ENCODE measurements around the gene COX19.

The COX19 gene

GRCh38 chr7:999941-1000935, 24.9 kb upstream of the COX19 start:
- TF ChIP-seq CTCF (IDR thresholded peaks at IDR 0.05; ENCODE audit: control insufficient read depth, insufficient read depth, low read depth, low read length, missing control alignments), result no peak
- no peak overlapping the region for H3K4me3 ChIP-seq (ENCODE audit: control insufficient read depth, low read depth, low read length)
- no peak for DNase-seq (ENCODE audit: low read depth)

- TF ChIP-seq CTCF (IDR thresholded peaks at IDR 0.05; ENCODE audit: control insufficient read depth, insufficient read depth, low read depth, low read length, missing control alignments), result no peak
- no peak for DNase-seq (ENCODE audit: low read depth)
- H3K4me3 ChIP-seq (ENCODE audit: control insufficient read depth, low read depth, low read length), result no peak overlapping the region
These were observed 24.0 kb upstream of the COX19 start for GRCh38 chr7:999149-999879.

GRCh38 chr7:997404-998395, 22.4 kb upstream of the COX19 start:
- H3K4me3 ChIP-seq (ENCODE audit: control insufficient read depth, low read depth, low read length), result no peak overlapping the region
- no peak for TF ChIP-seq CTCF (IDR thresholded peaks at IDR 0.05; ENCODE audit: control insufficient read depth, insufficient read depth, low read depth, low read length, missing control alignments)
- no peak for DNase-seq (ENCODE audit: low read depth)

- DNase-seq (ENCODE audit: low read depth), result no peak
- no peak for TF ChIP-seq CTCF (IDR thresholded peaks at IDR 0.05; ENCODE audit: control insufficient read depth, insufficient read depth, low read depth, low read length, missing control alignments)
- no peak overlapping the region for H3K4me3 ChIP-seq (ENCODE audit: control insufficient read depth, low read depth, low read length)
These were observed 20.9 kb upstream of the COX19 start for GRCh38 chr7:996079-996872.

GRCh38 chr7:995571-995970, 20.2 kb upstream of the COX19 start:
- no peak for TF ChIP-seq CTCF (IDR thresholded peaks at IDR 0.05; ENCODE audit: control insufficient read depth, insufficient read depth, low read depth, low read length, missing control alignments)
- DNase-seq (ENCODE audit: low read depth), result no peak
- H3K4me3 ChIP-seq (ENCODE audit: control insufficient read depth, low read depth, low read length), result no peak overlapping the region

Data from AG09309 (cell line).